Measurements from ENCODE around the gene PRKCH.

The PRKCH gene

DNA sequence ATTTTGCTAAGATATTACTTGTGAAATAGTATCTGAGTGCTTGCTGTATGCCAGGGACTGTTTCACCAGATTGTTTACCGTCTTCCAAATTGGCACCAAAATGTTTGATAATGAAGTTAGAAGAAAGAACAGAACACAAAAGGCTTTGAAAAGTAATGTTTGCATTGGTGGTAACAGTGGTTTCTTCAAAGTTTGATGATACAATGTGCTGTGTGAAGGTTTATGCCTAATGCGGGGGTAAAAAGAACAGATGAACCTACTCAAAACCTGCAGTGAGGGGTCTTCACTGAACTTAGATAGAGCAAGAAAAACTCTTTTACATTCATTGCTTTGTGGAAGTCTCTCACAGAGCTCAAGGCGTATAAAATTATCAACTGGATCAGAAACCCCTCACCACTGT is 76.2 kb downstream of the PRKCH start:
- H3K4me3 ChIP-seq (ENCODE audit: low read depth, low read length), result no peak overlapping the region
- TF ChIP-seq, protein P1, sequence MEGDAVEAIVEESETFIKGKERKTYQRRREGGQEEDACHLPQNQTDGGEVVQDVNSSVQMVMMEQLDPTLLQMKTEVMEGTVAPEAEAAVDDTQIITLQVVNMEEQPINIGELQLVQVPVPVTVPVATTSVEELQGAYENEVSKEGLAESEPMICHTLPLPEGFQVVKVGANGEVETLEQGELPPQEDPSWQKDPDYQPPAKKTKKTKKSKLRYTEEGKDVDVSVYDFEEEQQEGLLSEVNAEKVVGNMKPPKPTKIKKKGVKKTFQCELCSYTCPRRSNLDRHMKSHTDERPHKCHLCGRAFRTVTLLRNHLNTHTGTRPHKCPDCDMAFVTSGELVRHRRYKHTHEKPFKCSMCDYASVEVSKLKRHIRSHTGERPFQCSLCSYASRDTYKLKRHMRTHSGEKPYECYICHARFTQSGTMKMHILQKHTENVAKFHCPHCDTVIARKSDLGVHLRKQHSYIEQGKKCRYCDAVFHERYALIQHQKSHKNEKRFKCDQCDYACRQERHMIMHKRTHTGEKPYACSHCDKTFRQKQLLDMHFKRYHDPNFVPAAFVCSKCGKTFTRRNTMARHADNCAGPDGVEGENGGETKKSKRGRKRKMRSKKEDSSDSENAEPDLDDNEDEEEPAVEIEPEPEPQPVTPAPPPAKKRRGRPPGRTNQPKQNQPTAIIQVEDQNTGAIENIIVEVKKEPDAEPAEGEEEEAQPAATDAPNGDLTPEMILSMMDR (IDR thresholded peaks at IDR 0.05; ENCODE audit: low read depth, low read length), result no peak

DNA sequence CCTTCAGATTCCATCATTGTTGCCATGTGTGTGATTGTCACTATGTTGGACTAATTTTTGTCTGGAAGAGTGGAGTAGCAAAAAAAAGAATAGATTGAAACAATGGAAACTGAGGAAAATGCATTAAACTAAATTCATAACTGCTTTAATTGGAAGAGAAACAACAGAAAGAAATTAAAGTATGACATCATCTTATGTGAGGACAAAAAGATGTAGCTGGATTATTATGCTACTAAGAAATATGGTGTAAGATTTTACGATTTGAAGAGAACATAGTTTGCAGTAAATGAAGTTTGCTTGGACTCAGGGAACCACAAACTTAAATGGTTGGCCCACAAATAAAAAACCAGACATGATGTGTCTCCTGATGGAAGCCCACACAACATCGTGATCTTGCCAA is 76.8 kb downstream of the PRKCH start:
- TF ChIP-seq, protein P1 (IDR thresholded peaks at IDR 0.05; ENCODE audit: low read depth, low read length), result no peak

DNA sequence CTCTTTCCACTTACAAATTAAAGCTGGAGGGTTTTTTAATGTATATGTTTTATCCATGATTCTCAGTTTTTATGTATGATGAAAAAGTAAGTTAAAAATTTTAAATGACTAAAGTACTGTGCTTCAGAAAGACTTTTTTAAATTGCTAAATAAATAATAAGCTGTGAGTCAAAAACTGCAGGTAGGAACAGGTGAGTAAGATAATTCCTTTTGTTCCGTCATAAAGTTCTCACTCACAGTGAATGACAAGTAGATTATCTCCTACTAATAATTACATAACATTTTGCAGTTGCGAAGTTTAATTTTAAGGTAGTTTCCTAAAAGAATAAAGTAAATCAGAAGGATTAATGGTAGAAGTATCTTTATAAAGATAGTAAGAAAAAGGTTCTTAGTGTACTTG is 78.0 kb downstream of the PRKCH start:
- TF ChIP-seq, protein P1 (IDR thresholded peaks at IDR 0.05; ENCODE audit: low read depth, low read length), result no peak

More for the DNA sequence above, 76.8 kb downstream of the PRKCH start:
- H3K4me3 ChIP-seq (ENCODE audit: low read depth, low read length), result no peak overlapping the region

DNA sequence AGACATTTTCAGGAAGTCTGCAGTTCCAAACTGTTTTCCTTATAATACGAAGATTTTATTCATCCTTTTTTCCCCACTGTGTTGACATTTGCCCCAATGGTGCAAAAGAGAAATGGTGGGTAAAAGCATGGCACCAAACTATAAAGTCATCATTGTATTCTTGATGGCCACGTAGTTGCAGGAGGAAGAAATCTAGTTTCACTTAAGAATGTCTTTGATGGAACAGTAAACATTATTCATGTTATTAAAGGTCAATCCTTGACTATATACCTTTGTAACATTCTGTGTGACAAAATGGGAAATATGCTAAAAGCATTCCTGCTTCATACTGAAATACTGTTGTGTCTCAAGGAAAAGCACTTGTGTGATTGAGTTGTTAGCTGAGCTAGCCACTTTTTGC is 80.1 kb downstream of the PRKCH start:
- no peak overlapping the region for H3K4me3 ChIP-seq (ENCODE audit: low read depth, low read length)
- TF ChIP-seq, protein P1 (IDR thresholded peaks at IDR 0.05; ENCODE audit: low read depth, low read length), result no peak

More for the DNA sequence above, 78.0 kb downstream of the PRKCH start:
- H3K4me3 ChIP-seq (ENCODE audit: low read depth, low read length), result no peak overlapping the region

DNA sequence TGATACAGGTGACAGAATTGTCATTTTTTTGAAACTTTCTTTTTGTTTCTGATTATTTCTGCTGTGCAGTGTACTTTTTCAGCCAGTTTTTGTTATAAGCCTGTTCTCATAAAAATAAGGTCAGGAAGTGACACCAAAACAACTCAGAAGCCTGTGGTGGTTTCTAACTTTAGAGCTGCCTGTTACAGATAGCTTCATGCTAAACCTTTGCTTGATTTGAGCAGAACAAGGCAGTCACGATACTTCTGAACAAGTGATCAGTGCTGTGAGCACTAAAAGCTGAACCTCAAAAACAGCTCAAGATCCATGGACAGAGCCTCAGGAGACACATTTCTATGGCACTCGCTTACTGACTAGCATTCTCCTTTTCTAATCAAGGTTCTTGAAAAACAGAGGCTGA is 82.0 kb downstream of the PRKCH start:
- TF ChIP-seq, protein P1 (IDR thresholded peaks at IDR 0.05; ENCODE audit: low read depth, low read length), result no peak
- H3K4me3 ChIP-seq (ENCODE audit: low read depth, low read length), result no peak overlapping the region

DNA sequence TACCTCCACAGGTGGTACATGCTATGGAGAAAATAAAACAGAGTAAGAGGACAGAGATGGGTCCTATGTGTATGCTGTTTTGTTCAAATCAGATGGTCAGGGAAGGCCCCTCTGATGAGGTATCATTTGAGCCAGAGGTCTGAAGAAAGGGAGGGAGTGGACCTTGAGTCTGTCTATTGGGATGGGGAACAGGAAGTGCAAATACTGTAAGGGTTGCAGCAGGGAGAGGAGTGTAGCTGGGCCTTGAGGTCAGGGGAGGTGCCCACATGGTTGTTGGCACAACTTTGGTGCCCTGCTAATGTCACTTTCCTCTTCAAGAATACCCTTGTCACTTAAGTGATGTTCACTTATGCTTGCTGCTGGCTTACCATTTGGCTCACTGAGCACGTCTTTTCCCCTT is 83.3 kb downstream of the PRKCH start:
- TF ChIP-seq, protein P1 (IDR thresholded peaks at IDR 0.05; ENCODE audit: low read depth, low read length), result no peak
- H3K4me3 ChIP-seq (ENCODE audit: low read depth, low read length), result no peak overlapping the region

DNA sequence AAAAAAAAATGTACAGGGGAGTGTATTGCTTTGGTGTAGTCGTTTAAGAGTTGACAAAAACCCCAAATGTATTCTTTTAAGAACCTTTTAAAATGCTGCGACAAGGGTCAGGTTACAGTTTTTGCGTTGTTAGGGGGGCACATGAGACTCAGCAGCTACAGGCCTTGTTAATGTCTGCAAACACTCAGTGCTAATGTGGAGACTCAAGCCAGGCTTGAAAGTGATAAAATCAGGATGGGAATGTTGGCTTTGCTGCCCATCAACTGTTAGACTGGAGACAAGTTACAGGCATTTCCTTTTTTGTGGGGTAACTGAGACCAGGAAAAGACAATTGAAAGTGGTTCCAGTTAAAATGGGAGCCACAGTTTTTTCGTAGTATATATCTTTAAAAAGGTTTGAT is 84.8 kb downstream of the PRKCH start:
- TF ChIP-seq, protein P1 (IDR thresholded peaks at IDR 0.05; ENCODE audit: low read depth, low read length), result no peak
- no peak overlapping the region for H3K4me3 ChIP-seq (ENCODE audit: low read depth, low read length)

Data from WI38 (cell line).